ENCODE data around the gene VTA1.

DNA sequence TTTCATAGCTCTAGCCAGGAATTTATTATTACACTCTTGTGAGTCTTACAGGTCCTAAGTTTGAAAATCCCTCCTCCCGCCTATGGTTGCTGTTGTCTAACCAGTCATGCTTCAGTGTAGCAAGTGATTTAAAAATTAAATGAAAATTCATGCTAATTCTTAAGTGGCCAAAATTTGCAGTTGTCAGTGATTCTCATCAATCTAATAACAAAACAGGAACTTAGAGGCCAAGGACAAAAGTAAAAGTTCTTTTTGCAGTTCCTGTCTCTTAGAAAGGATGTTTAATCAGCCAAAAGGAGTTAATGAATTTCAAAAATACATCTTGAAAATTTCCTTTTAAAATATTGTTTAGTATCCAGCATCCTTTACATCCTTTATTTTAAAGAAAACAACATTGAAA, 36.3 kb downstream of the VTA1 start:
- no peak for TF ChIP-seq CTCF (IDR thresholded peaks at IDR 0.05)
- TF ChIP-seq POLR2A (IDR thresholded peaks at IDR 0.05), result no peak

Data from tibial nerve (tissue), 3 donors.